SK-N-SH treated with all-trans-retinoic acid at 6 μM for 48 hours (cell line): ENCODE results near the gene EPHB6.

Source experiments
- ATAC-seq: fragments of 200-7000 bp; cut with Tn5 transposase; 3 replicates; pipeline ENCODE4 v1.9.1; 2020; ENCODE audit warnings: mild to moderate bottlenecking, moderate library complexity
- CREB5 ChIP-seq: fragments of 250-450 bp; sonication (Bioruptor Pico); IDR thresholded peaks from 2 replicates; pipeline ENCODE4 v1.5.1; 2020; ENCODE audit warnings: low read depth, mild to moderate bottlenecking, moderate library complexity
- CSRNP3 ChIP-seq: fragments of 250-450 bp; sonication (Bioruptor Pico); IDR thresholded peaks from 2 replicates; pipeline ENCODE4 v1.5.1; 2021; ENCODE audit warnings: mild to moderate bottlenecking, moderate library complexity
- ESRRG ChIP-seq: fragments of 250-450 bp; sonication (Bioruptor Pico); IDR thresholded peaks from 2 replicates; pipeline ENCODE4 v1.6.1; 2021; ENCODE audit warnings: mild to moderate bottlenecking
- GLIS3 ChIP-seq: fragments of 250-450 bp; sonication (Bioruptor Pico); IDR thresholded peaks from 2 replicates; pipeline ENCODE4 v1.5.0; 2020; ENCODE audit warnings: mild to moderate bottlenecking, moderate library complexity
- ISL1 ChIP-seq: fragments of 250-450 bp; sonication (Bioruptor Pico); IDR thresholded peaks from 2 replicates; pipeline ENCODE4 v2.1.2; 2022; ENCODE audit warnings: mild to moderate bottlenecking, moderate library complexity
- OSR1 ChIP-seq: fragments of 250-450 bp; sonication (Bioruptor Pico); IDR thresholded peaks from 2 replicates; pipeline ENCODE4 v1.8.0; 2022; ENCODE audit warnings: moderate library complexity, mild to moderate bottlenecking, inconsistent platforms
- PPARA ChIP-seq: fragments of 250-450 bp; sonication (Bioruptor Pico); IDR thresholded peaks from 2 replicates; pipeline ENCODE4 v1.5.0; 2020; ENCODE audit warnings: mild to moderate bottlenecking, borderline replicate concordance
- RARB ChIP-seq: fragments of 250-450 bp; sonication (Bioruptor Pico); IDR thresholded peaks from 2 replicates; pipeline ENCODE4 v1.8.0; 2021; ENCODE audit warnings: mild to moderate bottlenecking, moderate library complexity
- SNAI2 ChIP-seq: fragments of 250-450 bp; sonication (Bioruptor Pico); IDR thresholded peaks from 2 replicates; pipeline ENCODE4 v1.5.0; 2020; ENCODE audit warnings: mild to moderate bottlenecking, moderate library complexity
- TCF4 ChIP-seq: fragments of 250-450 bp; sonication (Bioruptor Pico); IDR thresholded peaks from 2 replicates; pipeline ENCODE4 v1.8.0; 2021; ENCODE audit warnings: mild to moderate bottlenecking, moderate library complexity, borderline replicate concordance
- ZC3H10 ChIP-seq: fragments of 250-450 bp; sonication (Bioruptor Pico); IDR thresholded peaks from 2 replicates; pipeline ENCODE4 v1.5.1; 2021; ENCODE audit warnings: mild to moderate bottlenecking, moderate library complexity
- ZFP30 ChIP-seq: fragments of 450-650 bp; formaldehyde crosslinking; IDR thresholded peaks from 2 replicates; pipeline ENCODE4 v1.5.0; 2022; ENCODE audit warnings: mild to moderate bottlenecking, moderate library complexity
- ZNF565 ChIP-seq: fragments of 450-650 bp; formaldehyde crosslinking; conservative IDR thresholded peaks from 2 replicates; pipeline ENCODE4 v1.5.0; 2020; ENCODE audit warnings: low read depth, mild to moderate bottlenecking, moderate library complexity
- ZNF70 ChIP-seq: fragments of 450-650 bp; formaldehyde crosslinking; IDR thresholded peaks from 2 replicates; pipeline ENCODE4 v1.5.0; 2020; ENCODE audit warnings: mild to moderate bottlenecking, moderate library complexity
- ZNF8 ChIP-seq: fragments of 450-650 bp; formaldehyde crosslinking; IDR thresholded peaks from 2 replicates; pipeline ENCODE4 v1.5.0; 2020; ENCODE audit warnings: mild to moderate bottlenecking, moderate library complexity
- TF ChIP-seq, protein P1 (sequence below): fragments of 250-450 bp; sonication (Bioruptor Pico); IDR thresholded peaks from 2 replicates; pipeline ENCODE4 v1.8.0; 2021; ENCODE audit warnings: low read depth, mild to moderate bottlenecking, moderate library complexity, borderline replicate concordance
- TF ChIP-seq, protein P2 (sequence below): fragments of 250-450 bp; sonication (Bioruptor Pico); IDR thresholded peaks from 2 replicates; pipeline ENCODE4 v1.8.0; 2020; ENCODE audit warnings: mild to moderate bottlenecking, moderate library complexity, borderline replicate concordance
- TF ChIP-seq, protein P3 (sequence below): fragments of 250-450 bp; sonication (Bioruptor Pico); IDR thresholded peaks from 2 replicates; pipeline ENCODE4 v1.5.0; 2020; ENCODE audit warnings: mild to moderate bottlenecking, moderate library complexity

EPHB6 gene

GRCh38 chr7:142887282-142888015, 32.6 kb downstream of the EPHB6 start (continued):
- TF ChIP-seq CREB5 (no peak), RARB (CRISPR knock-in tag) (no peak), SNAI2 (CRISPR knock-in tag) (no peak), OSR1 (CRISPR knock-in tag) (no peak)

DNA sequence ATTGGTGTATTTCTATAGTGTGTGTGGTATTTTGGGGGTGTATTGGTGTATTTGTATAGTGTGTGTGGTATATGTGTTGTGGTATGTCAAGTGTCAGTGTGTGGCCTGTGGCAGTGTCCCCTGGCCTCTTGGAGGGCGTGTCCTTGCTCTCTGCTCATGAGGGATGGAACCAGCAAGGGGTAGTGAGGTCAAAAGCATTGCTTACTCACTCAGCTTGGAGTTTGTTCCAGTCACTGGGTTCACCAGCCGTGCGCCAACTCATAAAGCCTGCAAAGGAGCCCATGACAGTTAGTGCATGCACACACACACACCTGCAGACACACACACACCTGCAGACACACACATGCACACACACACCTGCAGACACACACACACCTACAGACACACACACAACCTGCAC, 34.9 kb downstream of the EPHB6 start:
- TF ChIP-seq, protein P1, sequence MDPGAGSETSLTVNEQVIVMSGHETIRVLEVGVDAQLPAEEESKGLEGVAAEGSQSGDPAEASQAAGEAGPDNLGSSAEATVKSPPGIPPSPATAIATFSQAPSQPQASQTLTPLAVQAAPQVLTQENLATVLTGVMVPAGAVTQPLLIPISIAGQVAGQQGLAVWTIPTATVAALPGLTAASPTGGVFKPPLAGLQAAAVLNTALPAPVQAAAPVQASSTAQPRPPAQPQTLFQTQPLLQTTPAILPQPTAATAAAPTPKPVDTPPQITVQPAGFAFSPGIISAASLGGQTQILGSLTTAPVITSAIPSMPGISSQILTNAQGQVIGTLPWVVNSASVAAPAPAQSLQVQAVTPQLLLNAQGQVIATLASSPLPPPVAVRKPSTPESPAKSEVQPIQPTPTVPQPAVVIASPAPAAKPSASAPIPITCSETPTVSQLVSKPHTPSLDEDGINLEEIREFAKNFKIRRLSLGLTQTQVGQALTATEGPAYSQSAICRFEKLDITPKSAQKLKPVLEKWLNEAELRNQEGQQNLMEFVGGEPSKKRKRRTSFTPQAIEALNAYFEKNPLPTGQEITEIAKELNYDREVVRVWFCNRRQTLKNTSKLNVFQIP (CRISPR knock-in tag) = no peak
- TF ChIP-seq ZNF8 (CRISPR knock-in tag) = no peak
- ATAC-seq = no peak

- no peak for ATAC-seq
- TF ChIP-seq OSR1 (CRISPR knock-in tag) (no peak), ZNF70 (no peak), SNAI2 (CRISPR knock-in tag) (no peak), ZNF565 (CRISPR knock-in tag) (no peak), PPARA (no peak), TCF4 (no peak), GLIS3 (CRISPR knock-in tag) (no peak), ZFP30 (CRISPR knock-in tag) (no peak), ZNF8 (CRISPR knock-in tag) (no peak), CSRNP3 (no peak), CREB5 (no peak), RARB (CRISPR knock-in tag) (no peak), ESRRG (no peak), ZC3H10 (CRISPR knock-in tag) (no peak), ISL1 (CRISPR knock-in tag) (no peak)
- TF ChIP-seq, protein P1 (CRISPR knock-in tag) = no peak
- TF ChIP-seq, protein P2, sequence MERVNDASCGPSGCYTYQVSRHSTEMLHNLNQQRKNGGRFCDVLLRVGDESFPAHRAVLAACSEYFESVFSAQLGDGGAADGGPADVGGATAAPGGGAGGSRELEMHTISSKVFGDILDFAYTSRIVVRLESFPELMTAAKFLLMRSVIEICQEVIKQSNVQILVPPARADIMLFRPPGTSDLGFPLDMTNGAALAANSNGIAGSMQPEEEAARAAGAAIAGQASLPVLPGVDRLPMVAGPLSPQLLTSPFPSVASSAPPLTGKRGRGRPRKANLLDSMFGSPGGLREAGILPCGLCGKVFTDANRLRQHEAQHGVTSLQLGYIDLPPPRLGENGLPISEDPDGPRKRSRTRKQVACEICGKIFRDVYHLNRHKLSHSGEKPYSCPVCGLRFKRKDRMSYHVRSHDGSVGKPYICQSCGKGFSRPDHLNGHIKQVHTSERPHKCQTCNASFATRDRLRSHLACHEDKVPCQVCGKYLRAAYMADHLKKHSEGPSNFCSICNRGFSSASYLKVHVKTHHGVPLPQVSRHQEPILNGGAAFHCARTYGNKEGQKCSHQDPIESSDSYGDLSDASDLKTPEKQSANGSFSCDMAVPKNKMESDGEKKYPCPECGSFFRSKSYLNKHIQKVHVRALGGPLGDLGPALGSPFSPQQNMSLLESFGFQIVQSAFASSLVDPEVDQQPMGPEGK (CRISPR knock-in tag) = no peak
- TF ChIP-seq, protein P3, sequence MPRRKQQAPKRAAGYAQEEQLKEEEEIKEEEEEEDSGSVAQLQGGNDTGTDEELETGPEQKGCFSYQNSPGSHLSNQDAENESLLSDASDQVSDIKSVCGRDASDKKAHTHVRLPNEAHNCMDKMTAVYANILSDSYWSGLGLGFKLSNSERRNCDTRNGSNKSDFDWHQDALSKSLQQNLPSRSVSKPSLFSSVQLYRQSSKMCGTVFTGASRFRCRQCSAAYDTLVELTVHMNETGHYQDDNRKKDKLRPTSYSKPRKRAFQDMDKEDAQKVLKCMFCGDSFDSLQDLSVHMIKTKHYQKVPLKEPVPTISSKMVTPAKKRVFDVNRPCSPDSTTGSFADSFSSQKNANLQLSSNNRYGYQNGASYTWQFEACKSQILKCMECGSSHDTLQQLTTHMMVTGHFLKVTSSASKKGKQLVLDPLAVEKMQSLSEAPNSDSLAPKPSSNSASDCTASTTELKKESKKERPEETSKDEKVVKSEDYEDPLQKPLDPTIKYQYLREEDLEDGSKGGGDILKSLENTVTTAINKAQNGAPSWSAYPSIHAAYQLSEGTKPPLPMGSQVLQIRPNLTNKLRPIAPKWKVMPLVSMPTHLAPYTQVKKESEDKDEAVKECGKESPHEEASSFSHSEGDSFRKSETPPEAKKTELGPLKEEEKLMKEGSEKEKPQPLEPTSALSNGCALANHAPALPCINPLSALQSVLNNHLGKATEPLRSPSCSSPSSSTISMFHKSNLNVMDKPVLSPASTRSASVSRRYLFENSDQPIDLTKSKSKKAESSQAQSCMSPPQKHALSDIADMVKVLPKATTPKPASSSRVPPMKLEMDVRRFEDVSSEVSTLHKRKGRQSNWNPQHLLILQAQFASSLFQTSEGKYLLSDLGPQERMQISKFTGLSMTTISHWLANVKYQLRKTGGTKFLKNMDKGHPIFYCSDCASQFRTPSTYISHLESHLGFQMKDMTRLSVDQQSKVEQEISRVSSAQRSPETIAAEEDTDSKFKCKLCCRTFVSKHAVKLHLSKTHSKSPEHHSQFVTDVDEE (CRISPR knock-in tag) = no peak
- TF ChIP-seq, all 23 proteins: peak for 0
Measured at GRCh38 chr7:142890874-142891485, 36.1 kb downstream of the EPHB6 start.
